K562 (cell line): ENCODE measurements around the gene TSPAN16. TPM values are rescaled to one million over a fixed set of nuclear protein-coding genes. Genes with fewer than 3 reads are reported as not detected.
"Not testable (repeated sequence)": the region's sequence is repeated elsewhere in the genome, so short reads cannot be mapped to it uniquely, and the experiment has no call there.

Experiments
- ATAC-seq: fragments of 200-7000 bp; cut with Tn5 transposase; 3 replicates; pipeline ENCODE4 v1.9.1; 2020; ENCODE audit warnings: moderate library complexity
- BruUV-seq: library from RNA; stranded (reverse); fragments of 400-500 nt; replicated peaks from 2 replicates; lab custom pipeline; 2021; lab: Mats Ljungman, UMichigan
- CTCF ChIA-PET: fragments of 300-600 bp; formaldehyde crosslinking; extraction: SDS; loops from one replicate; lab custom pipeline; 2021; ENCODE audit warnings: low intra/inter-chr PET ratio; lab: Yijun Ruan, JAX
- POLR2A ChIA-PET: fragments of 300-600, 350-650 bp; sonication (Branson Sonifier 250); formaldehyde crosslinking; extraction: SDS; loops from one replicate; lab custom pipeline; 2021; ENCODE audit warnings: antibody characterized with exemption, inconsistent platforms; lab: Yijun Ruan, JAX
- DNase-seq, 4 experiments: peaks; one replicate each; pipeline versions ENCODE4 v3.0.0 to v3.0.0-alpha.2; 2011 to 2018; ENCODE audit warnings: low spot score in 3 of 4, mixed read lengths in 3 of 4; ENCODE audit errors: extremely low read depth in 1 of 4
- FAIRE-seq: peaks from 2 replicates; lab custom pipeline; 2011; peaks lifted over from hg19 to GRCh38; lab: Jason Lieb, UNC
- H2AFZ ChIP-seq: 2 replicates; pipeline ENCODE4 v1.6.0; 2011; ENCODE audit warnings: low read depth, low read length, control low read depth, inconsistent platforms
- H3K27ac ChIP-seq: fragments of 200-600 bp; 3 replicates; pipeline ENCODE4 v1.8.0; 2011; ENCODE audit warnings: low read depth, mild to moderate bottlenecking, control low read depth, inconsistent platforms, low read length, moderate library complexity, mixed read lengths; ENCODE audit errors: extremely low read depth
- H3K27me3 ChIP-seq, 2 experiments: fragments of 300-600 bp in 1 of 2; 2 replicates in 1 of 2; 3 replicates in 1 of 2; pipeline versions ENCODE4 v1.6.0 to v1.8.0; 2011; ENCODE audit warnings: inconsistent platforms in 2 of 2, low read length in 2 of 2, mild to moderate bottlenecking in 1 of 2, mixed read lengths in 1 of 2, moderate library complexity in 1 of 2; ENCODE audit not compliant: control insufficient read depth in 2 of 2, insufficient read depth in 2 of 2
- H3K36me3 ChIP-seq: fragments of 300-600 bp; 3 replicates; pipeline ENCODE4 v1.8.0; 2011; ENCODE audit warnings: mild to moderate bottlenecking, low read length, inconsistent platforms; ENCODE audit not compliant: control insufficient read depth, insufficient read depth
- H3K4me1 ChIP-seq, 2 experiments: fragments of 200-600 bp in 1 of 2; replicated peaks in 1 of 2; 2 replicates in 1 of 2; 3 replicates in 1 of 2; pipeline versions ENCODE4 v1.5.1 to v1.8.0; 2011; ENCODE audit warnings: inconsistent platforms in 2 of 2, low read length in 2 of 2, mild to moderate bottlenecking in 1 of 2, mixed read lengths in 1 of 2, moderate library complexity in 1 of 2; ENCODE audit not compliant: control insufficient read depth in 2 of 2, insufficient read depth in 2 of 2
- H3K4me2 ChIP-seq: 2 replicates; pipeline ENCODE4 v1.6.1; 2011; ENCODE audit warnings: low read length, control low read depth, inconsistent platforms, mixed read lengths; ENCODE audit not compliant: insufficient read depth
- H3K4me3 ChIP-seq: fragments of 200-600 bp; sonication (generic), shearing (Covaris generic); 2 replicates; pipeline ENCODE4 v1.5.1; 2016; ENCODE audit warnings: control low read depth, inconsistent platforms
- H3K79me2 ChIP-seq: fragments of 200-600 bp; 3 replicates; pipeline ENCODE4 v1.8.0; 2011; ENCODE audit warnings: low read length, inconsistent platforms; ENCODE audit not compliant: control insufficient read depth, insufficient read depth
- H3K9ac ChIP-seq, 2 experiments: 2 replicates each; pipeline versions ENCODE4 v1.6.0 to v1.6.1; 2011; ENCODE audit warnings: low read depth in 2 of 2, low read length in 2 of 2, control low read depth in 1 of 2, inconsistent platforms in 1 of 2, mild to moderate bottlenecking in 1 of 2, mixed read lengths in 1 of 2; ENCODE audit not compliant: insufficient read depth in 1 of 2
- H3K9me1 ChIP-seq: one replicate; pipeline ENCODE4 v1.6.0; 2011; ENCODE audit warnings: inconsistent platforms, mild to moderate bottlenecking, low read length, moderate library complexity; ENCODE audit not compliant: control insufficient read depth, insufficient read depth
- H3K9me3 ChIP-seq: replicated peaks from 2 replicates; pipeline ENCODE4 v1.5.1; 2011; ENCODE audit warnings: low read depth, low read length, inconsistent platforms; ENCODE audit not compliant: control insufficient read depth, insufficient read depth
- H4K20me1 ChIP-seq: replicated peaks from 2 replicates; pipeline ENCODE4 v1.6.1; 2011; ENCODE audit warnings: low read length, inconsistent platforms, mixed read lengths; ENCODE audit not compliant: control insufficient read depth, insufficient read depth
- MAFG ChIP-seq: fragments of 450-650 bp; conservative IDR thresholded peaks from 2 replicates; pipeline ENCODE4 v1.6.1; 2016; ENCODE audit warnings: missing genetic modification characterization, missing compliant biosample characterization
- PKNOX1 ChIP-seq: fragments of 450-650 bp; IDR thresholded peaks from 2 replicates; pipeline ENCODE4 v1.6.1; 2016
- ZMIZ1 ChIP-seq, 2 experiments: fragments of 150-350 bp in 1 of 2; IDR thresholded peaks; 2 replicates each; pipeline ENCODE4 v1.6.1; 2012 to 2016; ENCODE audit warnings: low read depth in 2 of 2, low read length in 2 of 2, mild to moderate bottlenecking in 1 of 2, moderate library complexity in 1 of 2
- ZNF121 ChIP-seq: sonication (generic); formaldehyde crosslinking; conservative IDR thresholded peaks from 2 replicates; pipeline ENCODE4 v1.8.0; 2022; ENCODE audit warnings: missing genetic modification reagents
- WGBS: fragments of 100-300 bp; shearing (Covaris generic); methylation state at CpG from one replicate; pipeline ENCODE4 v1.1.6; 2016; ENCODE audit warnings: low coverage, mixed read lengths; ENCODE audit not compliant: insufficient coverage; ENCODE audit errors: missing lambda C conversion rate; 5-methylcytosine and 5-hydroxymethylcytosine counted together
- in situ Hi-C: fragments of 300-500 bp; cut with MboI; formaldehyde crosslinking; loops from 4 replicates; pipeline ENCODE4 v1.15.0; 2018; ENCODE audit warnings: inconsistent platforms, mixed read lengths
- intact Hi-C: fragments of 100-400 bp; cut with micrococcal nuclease; formaldehyde crosslinking; loops from 2 replicates; pipeline ENCODE4 v1.14.2; 2022
- polyA plus RNA-seq, 8 experiments: library from polyadenylated mRNA; depleted of rRNA in 4 of 8; stranded (reverse) in 5 of 8; unstranded in 3 of 8; fragments of >200 nt; fragmentation: Nextera tagmentation in 2 of 8; fragmentation: Illumina TruSeq in 1 of 8; extraction: Ambion mirVana in 2 of 8; extraction: Trizol in 1 of 8; gene quantifications; 2 replicates each; pipeline versions ENCODE4 v1.2.1 to v1.2.3, GENCODE V29; 2011 to 2014; ENCODE audit warnings: inconsistent platforms in 1 of 8, missing spikeins in 1 of 8
- total RNA-seq, 7 experiments: library from RNA; depleted of rRNA in 6 of 7; stranded (reverse); fragments of >200 nt in 6 of 7; fragmentation: Illumina TruSeq in 2 of 7; extraction: Trizol in 2 of 7; gene quantifications; 2 replicates each; pipeline versions ENCODE4 v1.2.1 to v1.2.3, GENCODE V29; 2011 to 2021; ENCODE audit warnings: low replicate concordance in 1 of 7

Gene TSPAN16
- total and polyA plus RNA-seq, 9 of the 15 experiments (the other 6 are each of a cell fraction or from before 2014, with no cell fraction given), result not detected

- no peak for TF ChIP-seq PKNOX1
- no peak for TF ChIP-seq MAFG (tag)
- TF ChIP-seq ZMIZ1 (IDR thresholded peaks at IDR 0.05; ENCODE audit: low read depth in 2 of 2, low read length in 2 of 2), result peak in 1 of 2 experiments; percentile 32; a peak in 1 of 4 replicates
- TF ChIP-seq, all 486 proteins: peak for 29
These were observed 43.5 kb downstream of the TSPAN16 start, which contains the start of gene RAB3D (continued) for GRCh38 chr19:11339254-11340098.

- intact Hi-C loops, H3K9me1 ChIP-seq, CTCF ChIA-PET, in situ Hi-C loops, H3K36me3 ChIP-seq, H3K79me2 ChIP-seq, FAIRE-seq, H3K27ac ChIP-seq, DNase-seq, ATAC-seq, H3K27me3 ChIP-seq, H3K9me3 ChIP-seq, BruUV-seq, H4K20me1 ChIP-seq: not testable (repeated sequence)
- 66% methylated on average over 8 of the region's 8 CpGs for WGBS
- H3K4me1 ChIP-seq, result peaks cover 14 to 41% of the 10 kb centered on the region in 2 experiments; a peak in 4 of 5 replicates
- peak overlapping the region in 1 of 2 experiments; percentile 50; a peak in 1 of 4 replicates for H3K9ac ChIP-seq
- TF ChIP-seq ZNF121 (CRISPR knock-in tag), result peak; percentile 75
- peak overlapping the region; percentile 40 for H3K4me3 ChIP-seq
- POLR2A ChIA-PET, result interaction anchor here (0.6 to 1.1 kb wide), 2 partner anchors 34 to 213 kb away, joined by 3 read pairs; partner anchors contain the start of gene SWSAP1
- peak overlapping the region; percentile 85 for H2AFZ ChIP-seq
- peak overlapping the region; percentile 88 for H3K4me2 ChIP-seq
These were observed 44.1 kb downstream of the TSPAN16 start for GRCh38 chr19:11340099-11340467.
